ENCODE measurements around the gene RAD51C.
"Not testable (repeated sequence)": the region's sequence is repeated elsewhere in the genome, so short reads cannot be mapped to it uniquely, and the experiment has no call there.

Gene RAD51C

GRCh38 chr17:58684003-58684402, 8.4 kb upstream of the RAD51C start:
- no peak for DNase-seq (ENCODE audit: low read depth)

- DNase-seq (ENCODE audit: low read depth) = not testable (repeated sequence)
Observed at GRCh38 chr17:58684462-58684861, 7.9 kb upstream of the RAD51C start.

GRCh38 chr17:58686980-58687379, 5.4 kb upstream of the RAD51C start:
- DNase-seq (ENCODE audit: low read depth) = no peak

GRCh38 chr17:58688521-58688920, 3.9 kb upstream of the RAD51C start:
- no peak for DNase-seq (ENCODE audit: low read depth)

- DNase-seq (ENCODE audit: low read depth) = not testable (repeated sequence)
Observed at GRCh38 chr17:58690033-58690432, 2.4 kb upstream of the RAD51C start.

- no peak for DNase-seq (ENCODE audit: low read depth)
Observed at GRCh38 chr17:58691701-58692238, 632 bp upstream of the RAD51C start, which contains the start of gene TEX14. TSS of gene TEX14 (minus strand) at chr17:58692045. CDS start at chr17:58652001, 40,044 bp downstream.

GRCh38 chr17:58693208-58693607, 806 bp downstream of the RAD51C start:
- DNase-seq (ENCODE audit: low read depth) = no peak

GRCh38 chr17:58693751-58694150, 1.3 kb downstream of the RAD51C start:
- no peak for DNase-seq (ENCODE audit: low read depth)

- DNase-seq (ENCODE audit: low read depth) = no peak
Observed at GRCh38 chr17:58694302-58694701, 1.9 kb downstream of the RAD51C start.

- DNase-seq (ENCODE audit: low read depth) = no peak
Observed at GRCh38 chr17:58694826-58695225, 2.4 kb downstream of the RAD51C start.

- no peak for DNase-seq (ENCODE audit: low read depth)
Observed at GRCh38 chr17:58699771-58700170, 7.4 kb downstream of the RAD51C start.

- DNase-seq (ENCODE audit: low read depth) = no peak
Observed at GRCh38 chr17:58702045-58702476, 9.7 kb downstream of the RAD51C start.

- no peak for DNase-seq (ENCODE audit: low read depth)
Observed at GRCh38 chr17:58702708-58703107, 10.3 kb downstream of the RAD51C start.

GRCh38 chr17:58703137-58703915, 10.9 kb downstream of the RAD51C start:
- no peak for DNase-seq (ENCODE audit: low read depth)

- DNase-seq (ENCODE audit: low read depth) = no peak
Observed at GRCh38 chr17:58703916-58704286, 11.5 kb downstream of the RAD51C start.

GRCh38 chr17:58706351-58707140, 14.1 kb downstream of the RAD51C start:
- DNase-seq (ENCODE audit: low read depth) = no peak

GRCh38 chr17:58710948-58711552, 18.6 kb downstream of the RAD51C start:
- no peak for DNase-seq (ENCODE audit: low read depth)

GRCh38 chr17:58722274-58722673, 29.9 kb downstream of the RAD51C start:
- DNase-seq (ENCODE audit: low read depth) = no peak

GRCh38 chr17:58722696-58723095, 30.3 kb downstream of the RAD51C start:
- DNase-seq (ENCODE audit: low read depth) = no peak

GRCh38 chr17:58728798-58729197, 36.4 kb downstream of the RAD51C start:
- no peak for DNase-seq (ENCODE audit: low read depth)

GRCh38 chr17:58730937-58731336, 38.5 kb downstream of the RAD51C start:
- DNase-seq (ENCODE audit: low read depth) = no peak

- DNase-seq (ENCODE audit: low read depth) = no peak
Observed at GRCh38 chr17:58734040-58734439, 41.6 kb downstream of the RAD51C start.

GRCh38 chr17:58734811-58735210, 42.4 kb downstream of the RAD51C start:
- no peak for DNase-seq (ENCODE audit: low read depth)

Data from HS-27A (cell line).